CD4-positive, CD25-positive, alpha-beta regulatory T cell (primary cell): Measurements from ENCODE around the gene DNAJC7. TPM values are rescaled to one million over a fixed set of nuclear protein-coding genes. Genes with fewer than 3 reads are reported as not detected.

ENCODE experiments used
- ATAC-seq, 2 donors: fragments of 150-1000 bp; cut with Tn5 transposase; one replicate each; pipeline ENCODE4 v1.10.0; 2021; ENCODE audit warnings: low read depth in 2 of 2, moderate number of reproducible peaks in 2 of 2, moderate library complexity in 1 of 2
- DNase-seq, 3 donors: peaks; one replicate each; pipeline versions ENCODE4 v3.0.0 to v3.0.0-alpha.2; 2012 to 2022; ENCODE audit warnings: mixed read lengths in 1 of 3
- H3K27ac ChIP-seq: one replicate; pipeline ENCODE4 v1.7.0; 2013; ENCODE audit warnings: mild to moderate bottlenecking, low read length; ENCODE audit not compliant: insufficient read depth, poor library complexity, severe bottlenecking
- H3K27me3 ChIP-seq: one replicate; pipeline ENCODE4 v1.7.0; 2013; ENCODE audit warnings: low read length; ENCODE audit not compliant: control insufficient read depth, insufficient read depth
- H3K36me3 ChIP-seq: one replicate; pipeline ENCODE4 v1.7.0; 2013; ENCODE audit warnings: mild to moderate bottlenecking, low read length, moderate library complexity; ENCODE audit not compliant: control insufficient read depth, insufficient read depth
- H3K4me1 ChIP-seq: 2 replicates; pipeline ENCODE4 v1.7.0; 2013; ENCODE audit warnings: mild to moderate bottlenecking, low read length; ENCODE audit not compliant: insufficient read depth, control insufficient read depth, poor library complexity, severe bottlenecking
- H3K4me3 ChIP-seq: one replicate; pipeline ENCODE4 v1.7.0; 2013; ENCODE audit warnings: low read depth, mild to moderate bottlenecking, low read length, moderate library complexity
- H3K9me3 ChIP-seq, 2 experiments: 1 replicate in 1 of 2; 2 replicates in 1 of 2; pipeline ENCODE4 v1.7.0; 2013; ENCODE audit warnings: low read length in 2 of 2, mild to moderate bottlenecking in 1 of 2, moderate library complexity in 1 of 2; ENCODE audit not compliant: control insufficient read depth in 2 of 2
- H3K27ac Mint-ChIP-seq, 3 donors: one replicate each; pipeline ENCODE4 v1.8.0; 2020 to 2022; ENCODE audit warnings: mild to moderate bottlenecking in 3 of 3, mixed read lengths in 3 of 3, moderate library complexity in 2 of 3
- H3K27me3 Mint-ChIP-seq: one replicate; pipeline ENCODE4 v1.8.0; 2022; ENCODE audit warnings: mild to moderate bottlenecking, mixed read lengths
- H3K36me3 Mint-ChIP-seq: one replicate; pipeline ENCODE4 v1.8.0; 2020; ENCODE audit warnings: mixed read lengths
- H3K4me1 Mint-ChIP-seq, 4 donors: one replicate each; pipeline ENCODE4 v1.8.0; 2020 to 2022; ENCODE audit warnings: mixed read lengths in 4 of 4, mild to moderate bottlenecking in 1 of 4
- H3K4me3 Mint-ChIP-seq, 4 donors: one replicate each; pipeline ENCODE4 v1.8.0; 2020 to 2022; ENCODE audit warnings: mild to moderate bottlenecking in 4 of 4, mixed read lengths in 4 of 4, moderate library complexity in 3 of 4
- H3K9me3 Mint-ChIP-seq, 7 donors: one replicate each; pipeline ENCODE4 v1.8.0; 2020 to 2022; ENCODE audit warnings: mixed read lengths in 7 of 7, mild to moderate bottlenecking in 3 of 7, moderate library complexity in 2 of 7
- polyA plus RNA-seq, 4 donors: library from polyadenylated mRNA; unstranded; fragments of 300-500 nt; fragmentation: Illumina TruSeq; gene quantifications; one replicate each; pipeline ENCODE4 v1.2.3, GENCODE V29; 2021
- total RNA-seq: library from RNA; stranded (reverse); gene quantifications from one replicate; pipeline ENCODE4 v1.2.3, GENCODE V29; 2022

DNAJC7 gene
- total and polyA plus RNA-seq, 5 donors from 2014 or later, result 53.3 to 149 (median 75.3) TPM

DNA sequence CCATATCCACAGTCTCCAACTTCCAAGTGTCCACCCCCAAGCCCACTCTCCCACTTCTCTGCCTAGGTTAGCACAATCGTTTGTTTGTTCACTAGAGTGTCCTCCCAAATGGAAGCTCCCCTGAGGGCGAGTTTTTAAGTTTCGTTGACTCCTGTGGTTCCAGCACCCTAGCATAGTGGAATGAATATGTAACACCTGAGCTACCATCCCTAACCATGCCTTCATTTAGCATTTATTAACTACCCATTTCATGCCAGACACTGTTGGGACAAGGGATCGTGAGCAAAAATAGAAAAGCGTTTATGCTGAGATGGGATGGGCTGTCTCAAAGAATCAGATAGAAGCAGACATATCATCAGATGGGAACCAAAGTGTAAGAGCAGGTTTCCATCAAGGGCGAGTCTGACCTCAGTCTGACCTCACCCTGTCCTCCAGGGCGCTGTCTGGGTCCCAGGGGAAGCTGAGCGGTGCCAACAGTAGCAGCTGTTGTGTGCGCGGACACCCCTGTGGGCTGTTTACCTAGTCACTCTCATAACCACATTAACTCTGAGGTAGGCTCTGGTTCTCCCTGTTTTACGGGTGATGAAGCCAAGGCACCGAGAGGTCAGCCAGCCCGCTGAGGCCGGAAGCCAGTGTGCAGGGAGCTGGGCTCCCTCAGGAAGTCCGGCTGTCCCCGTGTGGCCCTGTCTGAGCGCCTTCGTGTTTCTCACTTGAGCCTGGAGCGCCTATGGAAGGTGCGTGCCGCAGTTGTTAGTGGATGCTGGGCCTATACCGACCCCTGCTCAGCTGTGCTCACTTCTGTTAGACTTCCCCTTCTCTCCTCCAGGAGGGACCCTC is 44.5 kb downstream of the DNAJC7 start:
- Mint-ChIP-seq H3K27ac (no peak overlapping the region), H3K27me3 (no peaks in the 10 kb centered on the region), H3K4me3 (peak overlapping the region in 1 of 4 donors; percentile 85), H3K9me3 (no peaks in the 10 kb centered on the region), H3K4me1 (peaks cover 9 to 36% (median 22%) of the 10 kb centered on the region in 4 donors), H3K36me3 (peaks cover 26% of the 10 kb centered on the region)
- no peak overlapping the region for H3K27ac ChIP-seq
- H3K36me3 ChIP-seq, result peaks cover 68% of the 10 kb centered on the region
- H3K27me3 ChIP-seq, result no peaks in the 10 kb centered on the region
- H3K4me1 ChIP-seq, result peaks cover 10% of the 10 kb centered on the region
- no peaks in the 10 kb centered on the region for H3K9me3 ChIP-seq
- H3K4me3 ChIP-seq, result no peak overlapping the region
- DNase-seq (no peak), ATAC-seq (peak in 1 of 2 donors; percentile 35)

DNA sequence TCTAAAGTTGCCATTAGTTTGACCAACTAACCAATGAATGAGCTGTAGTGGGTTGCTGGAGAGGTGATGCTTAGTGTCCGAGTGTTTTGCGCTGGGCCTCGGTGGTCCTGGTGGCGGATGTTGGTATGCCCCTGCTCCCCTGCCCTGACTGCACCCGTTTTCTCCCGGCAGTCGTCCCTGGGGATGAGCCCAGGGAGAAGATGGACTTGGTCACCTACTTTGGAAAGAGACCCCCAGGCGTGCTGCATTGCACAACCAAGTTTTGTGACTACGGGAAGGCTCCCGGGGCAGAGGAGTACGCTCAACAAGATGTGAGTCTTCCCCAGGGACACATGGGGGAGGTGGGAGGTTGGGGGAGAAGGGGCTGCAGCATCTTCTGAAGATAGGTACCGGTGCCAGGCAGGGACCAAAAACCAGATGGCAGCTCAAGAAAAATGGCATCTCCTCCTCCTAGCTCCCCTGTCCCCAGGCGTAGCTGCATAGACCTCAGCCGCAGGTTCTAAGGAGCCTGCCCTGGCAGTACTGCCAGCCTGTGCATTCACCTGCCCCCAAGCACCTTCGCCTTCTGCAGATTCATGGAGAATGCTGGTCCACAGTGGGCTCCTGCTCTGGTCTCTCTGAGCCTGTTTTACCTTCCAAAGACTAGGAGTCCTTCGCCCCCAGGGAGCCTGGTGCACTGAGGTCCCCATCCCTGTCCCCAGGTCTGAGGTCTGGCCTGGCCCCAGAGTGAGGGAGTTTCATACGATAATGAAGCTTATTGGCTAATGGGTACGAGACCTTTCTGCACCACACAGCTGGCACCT is 45.3 kb downstream of the DNAJC7 start:
- H3K4me3 ChIP-seq, result no peak overlapping the region
- H3K9me3 ChIP-seq, result no peaks in the 10 kb centered on the region
- peaks cover 59% of the 10 kb centered on the region for H3K36me3 ChIP-seq
- ATAC-seq, result no peak
- Mint-ChIP-seq H3K36me3 (peaks cover 21% of the 10 kb centered on the region), H3K27me3 (no peaks in the 10 kb centered on the region), H3K4me1 (peaks cover 9 to 43% (median 22%) of the 10 kb centered on the region in 4 donors), H3K4me3 (peak overlapping the region in 1 of 4 donors; percentile 85), H3K27ac (peak overlapping the region in 2 of 3 donors; percentile 20 to 49), H3K9me3 (no peaks in the 10 kb centered on the region)
- no peak for DNase-seq
- peaks cover 18% of the 10 kb centered on the region for H3K4me1 ChIP-seq
- no peaks in the 10 kb centered on the region for H3K27me3 ChIP-seq
- no peak overlapping the region for H3K27ac ChIP-seq

GRCh38 chr17:41970901-41971331 is 46.3 kb downstream of the DNAJC7 start:
- Histone ChIP-seq H3K4me3 (no peak overlapping the region), H3K9me3 (no peaks in the 10 kb centered on the region), H3K36me3 (peaks cover 49% of the 10 kb centered on the region), H3K27me3 (no peaks in the 10 kb centered on the region), H3K27ac (no peak overlapping the region), H3K4me1 (peaks cover 23% of the 10 kb centered on the region)
- peak overlapping the region in 1 of 3 donors; percentile 72 for H3K27ac Mint-ChIP-seq
- H3K36me3 Mint-ChIP-seq, result peaks cover 15% of the 10 kb centered on the region
- H3K27me3 Mint-ChIP-seq, result no peaks in the 10 kb centered on the region
- DNase-seq (no peak), ATAC-seq (no peak)
- no peaks in the 10 kb centered on the region for H3K9me3 Mint-ChIP-seq
- H3K4me3 Mint-ChIP-seq, result peak overlapping the region in 2 of 4 donors; percentile 11 to 44
- H3K4me1 Mint-ChIP-seq, result peaks cover 9 to 45% (median 22%) of the 10 kb centered on the region in 4 donors

DNA sequence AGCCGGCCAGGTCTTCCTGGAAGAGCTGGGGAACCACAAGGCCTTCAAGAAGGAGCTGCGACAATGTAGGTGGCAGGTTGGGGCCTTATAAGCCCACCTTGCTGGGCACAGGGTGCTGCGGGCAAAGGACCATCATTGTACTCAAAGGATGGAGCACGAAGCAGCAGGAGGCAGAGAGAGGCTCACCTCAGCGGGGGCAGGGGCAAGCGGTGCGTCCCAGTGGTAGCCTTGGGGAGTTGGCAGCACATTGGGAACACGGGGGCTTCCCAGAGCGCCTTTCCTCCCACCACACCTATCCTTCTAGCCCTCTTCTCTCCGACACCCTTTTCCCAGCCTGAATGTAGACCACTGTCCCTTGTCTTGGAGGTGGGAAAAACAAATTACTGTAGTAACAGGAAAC is 48.6 kb downstream of the DNAJC7 start:
- Mint-ChIP-seq H3K27me3 (peaks cover 5% of the 10 kb centered on the region), H3K9me3 (no peaks in the 10 kb centered on the region), H3K36me3 (peaks cover 12% of the 10 kb centered on the region), H3K4me3 (peak overlapping the region; percentile 38 to 86 (median 84)), H3K4me1 (peaks cover 15 to 57% (median 31%) of the 10 kb centered on the region in 4 donors), H3K27ac (peak overlapping the region in 1 of 3 donors; percentile 84)
- peaks cover 29% of the 10 kb centered on the region for H3K4me1 ChIP-seq
- DNase-seq (no peak), ATAC-seq (no peak)
- no peak overlapping the region for H3K4me3 ChIP-seq
- no peak overlapping the region for H3K27ac ChIP-seq
- H3K9me3 ChIP-seq, result no peaks in the 10 kb centered on the region
- peaks cover 26% of the 10 kb centered on the region for H3K36me3 ChIP-seq
- no peaks in the 10 kb centered on the region for H3K27me3 ChIP-seq

DNA sequence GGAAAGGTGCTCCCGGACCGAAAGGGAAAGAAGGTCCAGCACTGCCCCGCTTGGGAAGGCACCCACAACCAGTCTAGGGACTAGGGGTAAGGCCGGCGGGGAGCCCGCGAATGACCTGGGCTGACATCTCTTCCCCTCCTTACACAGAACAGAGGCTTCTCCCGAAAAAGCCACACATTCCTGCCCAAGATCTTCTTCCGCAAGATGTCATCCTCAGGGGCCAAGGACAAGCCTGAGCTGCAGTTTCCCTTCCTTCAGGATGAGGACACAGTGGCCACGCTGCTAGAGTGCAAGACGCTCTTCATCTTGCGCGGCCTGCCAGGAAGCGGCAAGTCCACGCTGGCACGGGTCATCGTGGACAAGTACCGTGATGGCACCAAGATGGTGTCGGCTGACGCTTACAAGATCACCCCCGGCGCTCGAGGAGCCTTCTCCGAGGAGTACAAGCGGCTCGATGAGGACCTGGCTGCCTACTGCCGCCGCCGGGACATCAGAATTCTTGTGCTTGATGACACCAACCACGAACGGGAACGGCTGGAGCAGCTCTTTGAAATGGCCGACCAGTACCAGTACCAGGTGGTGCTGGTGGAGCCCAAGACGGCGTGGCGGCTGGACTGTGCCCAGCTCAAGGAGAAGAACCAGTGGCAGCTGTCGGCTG is 49.2 kb downstream of the DNAJC7 start:
- Mint-ChIP-seq H3K4me3 (peak overlapping the region; percentile 81 to 88 (median 86)), H3K9me3 (no peaks in the 10 kb centered on the region), H3K27me3 (peaks cover 7% of the 10 kb centered on the region), H3K36me3 (peaks cover 12% of the 10 kb centered on the region), H3K27ac (peak overlapping the region in 2 of 3 donors; percentile 75 to 84), H3K4me1 (peaks cover 15 to 56% (median 31%) of the 10 kb centered on the region in 4 donors)
- no peaks in the 10 kb centered on the region for H3K9me3 ChIP-seq
- no peak for DNase-seq
- H3K4me3 ChIP-seq, result peak overlapping the region; percentile 41
- H3K36me3 ChIP-seq, result peaks cover 21% of the 10 kb centered on the region
- peak overlapping the region; percentile 80 for H3K27ac ChIP-seq
- peaks cover 29% of the 10 kb centered on the region for H3K4me1 ChIP-seq
- no peaks in the 10 kb centered on the region for H3K27me3 ChIP-seq
- no peak for ATAC-seq

GRCh38 chr17:41967141-41967920 is 49.9 kb downstream of the DNAJC7 start:
- H3K4me3 ChIP-seq, result peak overlapping the region; percentile 59
- H3K4me1 ChIP-seq, result peaks cover 29% of the 10 kb centered on the region
- Mint-ChIP-seq H3K27me3 (peaks cover 11% of the 10 kb centered on the region), H3K9me3 (no peaks in the 10 kb centered on the region), H3K4me1 (peaks cover 10 to 54% (median 30%) of the 10 kb centered on the region in 4 donors), H3K27ac (peak overlapping the region; percentile 14 to 84 (median 84)), H3K4me3 (peak overlapping the region; percentile 85 to 90 (median 87)), H3K36me3 (peaks cover 8% of the 10 kb centered on the region)
- peak overlapping the region; percentile 80 for H3K27ac ChIP-seq
- peaks cover 14% of the 10 kb centered on the region for H3K36me3 ChIP-seq
- no peaks in the 10 kb centered on the region for H3K9me3 ChIP-seq
- H3K27me3 ChIP-seq, result no peaks in the 10 kb centered on the region
- DNase-seq, result peak; percentile 22 to 54 (median 33)
- peak; percentile 10 to 26 for ATAC-seq
